H1 (cell line): Measurements from ENCODE around the gene TMEM129. TPM values are rescaled to one million over a fixed set of nuclear protein-coding genes. Genes with fewer than 3 reads are reported as not detected.

Source experiments
- CTCF ChIA-PET: fragments of 300-600 bp; sonication (Branson Sonifier 250); formaldehyde crosslinking; loops from one replicate; lab custom pipeline; 2021; ENCODE audit not compliant: partially characterized antibody; lab: Charles Lee
- POLR2A ChIA-PET: fragments of 300-600 bp; sonication (Branson Sonifier 250); formaldehyde crosslinking; loops from one replicate; lab custom pipeline; 2021; ENCODE audit warnings: inconsistent platforms; ENCODE audit not compliant: partially characterized antibody; lab: Charles Lee
- DNase-seq, 2 experiments: peaks; one replicate each; pipeline versions ENCODE4 v3.0.0 to v3.0.0-alpha.2; 2010 to 2022; ENCODE audit warnings: low spot score in 2 of 2, low read depth in 1 of 2, mixed read lengths in 1 of 2
- FAIRE-seq: peaks from 2 replicates; lab custom pipeline; 2011; peaks lifted over from hg19 to GRCh38; lab: Jason Lieb, UNC
- H2AFZ ChIP-seq: 2 replicates; pipeline ENCODE4 v1.8.1; 2012; ENCODE audit warnings: low read length, inconsistent platforms
- H2AK5ac ChIP-seq: 2 replicates; pipeline ENCODE4 v1.6.1; 2013; ENCODE audit warnings: low read depth, low read length
- H2BK120ac ChIP-seq: replicated peaks from 2 replicates; pipeline ENCODE3; 2013; ENCODE audit warnings: low read depth, low read length, inconsistent platforms
- H2BK12ac ChIP-seq: 2 replicates; pipeline ENCODE4 v1.6.1; 2013; ENCODE audit warnings: low read depth, low read length
- H2BK15ac ChIP-seq: 2 replicates; pipeline ENCODE4 v1.6.1; 2013; ENCODE audit warnings: low read length
- H2BK20ac ChIP-seq: 2 replicates; pipeline ENCODE4 v1.6.1; 2013; ENCODE audit warnings: low read length
- H2BK5ac ChIP-seq: 2 replicates; pipeline ENCODE4 v1.6.1; 2013; ENCODE audit warnings: low read depth, low read length
- H3K14ac ChIP-seq: 2 replicates; pipeline ENCODE4 v1.6.1; 2013; ENCODE audit warnings: inconsistent platforms; ENCODE audit not compliant: insufficient read length
- H3K18ac ChIP-seq: 2 replicates; pipeline ENCODE4 v1.6.1; 2013; ENCODE audit warnings: low read length; ENCODE audit errors: extremely low read depth
- H3K23ac ChIP-seq: 2 replicates; pipeline ENCODE4 v1.6.1; 2013; ENCODE audit warnings: inconsistent platforms; ENCODE audit not compliant: insufficient read length
- H3K23me2 ChIP-seq: 2 replicates; pipeline ENCODE4 v1.6.1; 2013; ENCODE audit warnings: low read depth, low read length
- H3K27ac ChIP-seq: 2 replicates; pipeline ENCODE4 v1.6.1; 2011; ENCODE audit warnings: low read depth, low read length, inconsistent platforms
- H3K27me3 ChIP-seq, 4 experiments: replicated peaks in 1 of 4; 1 replicate in 1 of 4; 2 replicates in 3 of 4; pipeline versions ENCODE4 v1.6.1 to v1.8.1; 2011 to 2013; ENCODE audit warnings: low read length in 3 of 4, mild to moderate bottlenecking in 3 of 4, inconsistent platforms in 2 of 4, mixed read lengths in 2 of 4, moderate library complexity in 1 of 4; ENCODE audit not compliant: control insufficient read depth in 3 of 4, insufficient read depth in 3 of 4; ENCODE audit errors: extremely low read depth in 1 of 4
- H3K36me3 ChIP-seq, 4 experiments: 2 replicates each; pipeline versions ENCODE4 v1.6.1 to v1.8.1; 2011 to 2013; ENCODE audit warnings: mild to moderate bottlenecking in 4 of 4, low read length in 3 of 4, moderate library complexity in 2 of 4, control low read depth in 1 of 4, inconsistent platforms in 1 of 4; ENCODE audit not compliant: insufficient read depth in 4 of 4, control insufficient read depth in 2 of 4
- H3K4ac ChIP-seq: replicated peaks from 2 replicates; pipeline ENCODE3; 2013; ENCODE audit warnings: low read length, low read depth, mixed read lengths, inconsistent platforms; ENCODE audit not compliant: insufficient read length
- H3K4me1 ChIP-seq, 4 experiments: replicated peaks in 1 of 4; 1 replicate in 1 of 4; 2 replicates in 3 of 4; pipeline versions ENCODE4 v1.6.1 to v1.8.1; 2011 to 2013; ENCODE audit warnings: low read length in 3 of 4, inconsistent platforms in 2 of 4, mixed read lengths in 1 of 4; ENCODE audit not compliant: insufficient read depth in 4 of 4, control insufficient read depth in 3 of 4
- H3K4me2 ChIP-seq, 2 experiments: 2 replicates each; pipeline versions ENCODE4 v1.6.1 to v1.8.1; 2011 to 2013; ENCODE audit warnings: low read depth in 2 of 2, low read length in 2 of 2, control low read depth in 1 of 2, inconsistent platforms in 1 of 2, mild to moderate bottlenecking in 1 of 2; ENCODE audit not compliant: insufficient read depth in 1 of 2
- H3K4me3 ChIP-seq, 4 experiments: fragments of 200-600, 300-600 bp in 1 of 4; sonication (generic), shearing (Covaris generic), sonication (Bioruptor Twin) in 1 of 4; 2 replicates each; pipeline versions ENCODE4 v1.5.1 to v1.8.1; 2011 to 2016; ENCODE audit warnings: low read length in 4 of 4, low read depth in 3 of 4, control low read depth in 2 of 4, inconsistent platforms in 2 of 4, mild to moderate bottlenecking in 2 of 4, mixed read lengths in 1 of 4, moderate library complexity in 1 of 4; ENCODE audit not compliant: insufficient read depth in 2 of 4; ENCODE audit errors: extremely low read depth in 1 of 4
- H3K56ac ChIP-seq: replicated peaks from 2 replicates; pipeline ENCODE3; 2013; ENCODE audit warnings: low read depth, mild to moderate bottlenecking, mixed read lengths, low read length, inconsistent platforms; ENCODE audit not compliant: insufficient read length
- H3K79me1 ChIP-seq: 2 replicates; pipeline ENCODE4 v1.6.1; 2013; ENCODE audit warnings: low read depth, low read length, control low read depth
- H3K79me2 ChIP-seq, 2 experiments: 2 replicates each; pipeline versions ENCODE4 v1.6.1 to v1.8.1; 2012 to 2013; ENCODE audit warnings: low read length in 2 of 2, mild to moderate bottlenecking in 2 of 2, inconsistent platforms in 1 of 2; ENCODE audit not compliant: insufficient read depth in 2 of 2, control insufficient read depth in 1 of 2
- H3K9ac ChIP-seq, 4 experiments: replicated peaks in 1 of 4; 1 replicate in 1 of 4; 2 replicates in 3 of 4; pipeline versions ENCODE4 v1.6.1 to v1.8.1; 2011 to 2013; ENCODE audit warnings: low read depth in 3 of 4, low read length in 3 of 4, control low read depth in 2 of 4, mild to moderate bottlenecking in 2 of 4, moderate library complexity in 2 of 4, inconsistent platforms in 1 of 4; ENCODE audit errors: extremely low read depth in 1 of 4
- H3K9me3 ChIP-seq, 2 experiments: 2 replicates each; pipeline versions ENCODE4 v1.6.1 to v1.8.1; 2012 to 2013; ENCODE audit warnings: mild to moderate bottlenecking in 2 of 2, moderate library complexity in 2 of 2, control low read depth in 1 of 2, inconsistent platforms in 1 of 2, low read depth in 1 of 2, low read length in 1 of 2, mixed read lengths in 1 of 2; ENCODE audit not compliant: insufficient read depth in 2 of 2
- H4K20me1 ChIP-seq, 2 experiments: replicated peaks in 1 of 2; 2 replicates each; pipeline versions ENCODE3 to v1.8.1; 2011 to 2013; ENCODE audit warnings: inconsistent platforms in 2 of 2, low read length in 2 of 2, mild to moderate bottlenecking in 1 of 2; ENCODE audit not compliant: insufficient read depth in 2 of 2, control insufficient read depth in 1 of 2
- H4K5ac ChIP-seq: 2 replicates; pipeline ENCODE4 v1.6.1; 2013; ENCODE audit warnings: low read length, low read depth, mixed read lengths, inconsistent platforms; ENCODE audit not compliant: insufficient read length
- H4K8ac ChIP-seq: 2 replicates; pipeline ENCODE4 v1.8.0; 2013; ENCODE audit warnings: mild to moderate bottlenecking, moderate library complexity, low read length, inconsistent platforms; ENCODE audit not compliant: insufficient read depth; ENCODE audit errors: extremely low read depth
- H4K91ac ChIP-seq: replicated peaks from 2 replicates; pipeline ENCODE3; 2013; ENCODE audit warnings: low read length, mixed read lengths, inconsistent platforms; ENCODE audit not compliant: insufficient read length
- BACH1 ChIP-seq: IDR thresholded peaks from 2 replicates; pipeline ENCODE4 v1.6.1; 2012; ENCODE audit warnings: low read length, improper control_type of control experiment
- BCL11A ChIP-seq, 2 experiments: IDR thresholded peaks; one replicate each; pipeline ENCODE4 v1.6.1; 2011; ENCODE audit warnings: low read depth in 2 of 2, low read length in 2 of 2, mild to moderate bottlenecking in 2 of 2
- CBX8 ChIP-seq: fragments of 300-800, 300-1000 bp; sonication (generic); IDR thresholded peaks from 2 replicates; pipeline ENCODE4 v1.7.1; 2016; ENCODE audit warnings: low read depth, low read length, borderline replicate concordance
- EGR1 ChIP-seq: IDR thresholded peaks from 2 replicates; pipeline ENCODE4 v1.6.1; 2011; ENCODE audit warnings: low read depth, low read length, borderline replicate concordance
- JUND ChIP-seq: IDR thresholded peaks from 2 replicates; pipeline ENCODE4 v1.6.1; 2011; ENCODE audit warnings: mild to moderate bottlenecking, improper control_type of control experiment, low read length
- MAX ChIP-seq: IDR thresholded peaks from 2 replicates; pipeline ENCODE4 v1.6.1; 2012; ENCODE audit warnings: inconsistent platforms
- NRF1 ChIP-seq: IDR thresholded peaks from 2 replicates; pipeline ENCODE4 v1.6.1; 2011; ENCODE audit warnings: mild to moderate bottlenecking, low read depth, low read length, improper control_type of control experiment
- PHF8 ChIP-seq: fragments of 200-600 bp; sonication (generic); conservative IDR thresholded peaks from 2 replicates; pipeline ENCODE4 v1.7.1; 2012; ENCODE audit warnings: low read depth, mild to moderate bottlenecking, inconsistent platforms, low read length, moderate library complexity
- RFX5 ChIP-seq: IDR thresholded peaks from 2 replicates; pipeline ENCODE4 v1.6.1; 2011; ENCODE audit warnings: low read depth, low read length, improper control_type of control experiment, borderline replicate concordance
- SIX5 ChIP-seq: IDR thresholded peaks from 2 replicates; pipeline ENCODE4 v1.6.1; 2011; ENCODE audit warnings: mild to moderate bottlenecking, low read depth, low read length
- TCF12 ChIP-seq: IDR thresholded peaks from 2 replicates; pipeline ENCODE4 v1.6.1; 2011; ENCODE audit warnings: low read depth, mild to moderate bottlenecking, low read length
- WGBS, 2 experiments: shearing (Covaris generic) in 1 of 2; methylation state at CpG; one replicate each; pipeline versions ENCODE4 v1.1.6 to v1.1.7; 2013 to 2015; ENCODE audit warnings: low lambda C conversion rate in 2 of 2, mixed read lengths in 2 of 2, inconsistent platforms in 1 of 2, low coverage in 1 of 2, missing lambda C conversion rate in 1 of 2; ENCODE audit not compliant: insufficient replicate concordance in 2 of 2, insufficient coverage in 1 of 2, insufficient read length in 1 of 2; ENCODE audit errors: extremely low coverage in 1 of 2, missing lambda C conversion rate in 1 of 2; 5-methylcytosine and 5-hydroxymethylcytosine counted together
- polyA plus RNA-seq, 7 experiments: library from polyadenylated mRNA; depleted of rRNA in 3 of 7; stranded (reverse) in 5 of 7; unstranded in 2 of 7; fragments of >200 nt in 5 of 7; fragments of 200-250 nt in 2 of 7; gene quantifications; 1 replicate in 5 of 7; 2 replicates in 1 of 7; 4 replicates in 1 of 7; pipeline versions ENCODE4 v1.2.1 to v1.2.3, GENCODE V29; 2011 to 2013; ENCODE audit warnings: missing spikeins in 2 of 7, mixed read lengths in 2 of 7
- total RNA-seq: library from RNA; stranded (reverse); fragmentation: NEBNext Ultra II Directional; extraction: Animal tissue kit (Norgen Biotek cat#: 25700); gene quantifications from 2 replicates; pipeline ENCODE4 v1.2.1, GENCODE V29; 2021

TMEM129 gene
- total and polyA plus RNA-seq, 2 of the 8 experiments (the other 6 are each of a cell fraction or from before 2014, with no cell fraction given) = 31.5 to 58.7 TPM

GRCh38 chr4:1731180-1731579 lies 10.1 kb upstream of the TMEM129 start:
- no peaks in the 10 kb centered on the region for H3K4me1 ChIP-seq
- no peak overlapping the region for H3K18ac ChIP-seq
- no peak overlapping the region for H3K4me3 ChIP-seq
- H3K79me2 ChIP-seq = peaks cover 0 to 22% of the 10 kb centered on the region in 2 experiments; a peak in 2 of 4 replicates
- H3K4ac ChIP-seq = no peak overlapping the region
- POLR2A ChIA-PET = interaction anchor here (0.9 to 2.7 kb wide), 2 partner anchors 10 to 19 kb away, joined by 3 to 15 read pairs; partner anchors contain the start of genes SLBP, TACC3 and TMEM129
- TF ChIP-seq TCF12 (no peak), NRF1 (no peak), BCL11A (IDR thresholded peaks at IDR 0.05; ENCODE audit: low read depth in 2 of 2, low read length in 2 of 2) (no peak), JUND (no peak), SIX5 (no peak), RFX5 (no peak), BACH1 (no peak), CBX8 (no peak), EGR1 (no peak), PHF8 (no peak), MAX (no peak)
- no peaks in the 10 kb centered on the region for H3K9me3 ChIP-seq
- DNase-seq (no peak), FAIRE-seq (no peak)
- no peak overlapping the region for H2BK120ac ChIP-seq
- no peaks in the 10 kb centered on the region for H3K23me2 ChIP-seq
- H4K8ac ChIP-seq = no peak overlapping the region
- no peaks in the 10 kb centered on the region for H3K27me3 ChIP-seq
- no peak overlapping the region for H3K56ac ChIP-seq
- CTCF ChIA-PET = interaction anchor here (1.2 to 18.6 kb wide), 10 partner anchors 10 to 118 kb away, joined by 3 to 326 read pairs (median 10); no protein-coding TSS in a partner anchor
- H4K20me1 ChIP-seq = peaks cover 23 to 29% of the 10 kb centered on the region in 2 experiments
- 94% methylated on average over 10 of the region's 10 CpGs; no CpG with 5 or more reads in 1 of the 2 experiments for WGBS, 2 experiments
- H3K14ac ChIP-seq = no peak overlapping the region
- no peak overlapping the region for H2BK5ac ChIP-seq
- no peak overlapping the region for H2AK5ac ChIP-seq
- no peak overlapping the region for H2BK20ac ChIP-seq
- no peak overlapping the region for H3K9ac ChIP-seq
- H3K27ac ChIP-seq = no peak overlapping the region
- peaks cover 55 to 83% (median 73%) of the 10 kb centered on the region in 4 experiments for H3K36me3 ChIP-seq
- H3K4me2 ChIP-seq = no peak overlapping the region
- no peak overlapping the region for H2AFZ ChIP-seq
- H2BK15ac ChIP-seq = no peak overlapping the region
- no peak overlapping the region for H4K91ac ChIP-seq
- H4K5ac ChIP-seq = no peak overlapping the region
- H2BK12ac ChIP-seq = no peak overlapping the region
- H3K79me1 ChIP-seq = peaks cover 9% of the 10 kb centered on the region
- H3K23ac ChIP-seq = no peak overlapping the region
